T-cell (primary cell): ENCODE data around the gene HES4. TPM values are rescaled to one million over a fixed set of nuclear protein-coding genes. Genes with fewer than 3 reads are reported as not detected.

Source experiments
- ATAC-seq, 4 experiments: fragments of 200-7000 bp in 3 of 4; fragments of 150-1000 bp in 1 of 4; cut with Tn5 transposase; replicated peaks in 1 of 4; 1 replicate in 3 of 4; 2 replicates in 1 of 4; pipeline ENCODE4 v1.10.0; 2021; ENCODE audit warnings: moderate library complexity in 3 of 4, mild to moderate bottlenecking in 2 of 4, moderate number of reproducible peaks in 1 of 4
- CTCF ChIA-PET, 2 donors: fragments of 300-600 bp; sonication (Branson Sonifier 250); formaldehyde crosslinking; loops; one replicate each; lab custom pipeline; 2022; ENCODE audit warnings: antibody characterized with exemption in 2 of 2; lab: Charles Lee
- POLR2A ChIA-PET, 2 donors: fragments of 300-600 bp; sonication (Branson Sonifier 250); formaldehyde crosslinking; loops; one replicate each; lab custom pipeline; 2022; ENCODE audit warnings: antibody characterized with exemption in 2 of 2; lab: Charles Lee
- DNase-seq, 35 experiments: peaks; one replicate each; pipeline versions ENCODE4 v3.0.0 to v3.0.0-alpha.2; 2013 to 2023
- H3K27ac ChIP-seq: one replicate; pipeline ENCODE4 v1.5.1; 2013; ENCODE audit warnings: low read length
- H3K27me3 ChIP-seq, 2 experiments: replicated peaks in 1 of 2; 1 replicate in 1 of 2; 2 replicates in 1 of 2; pipeline versions ENCODE4 v1.6.1 to v1.7.0; 2013; ENCODE audit warnings: low read length in 1 of 2, mixed read lengths in 1 of 2; ENCODE audit not compliant: control insufficient read depth in 2 of 2, insufficient read depth in 2 of 2; ENCODE audit errors: extremely low read depth in 1 of 2
- H3K36me3 ChIP-seq, 2 donors: 1 replicate in 1 of 2; 2 replicates in 1 of 2; pipeline versions ENCODE4 v1.6.1 to v1.7.0; 2013; ENCODE audit warnings: low read length in 1 of 2; ENCODE audit not compliant: control insufficient read depth in 2 of 2, insufficient read depth in 1 of 2; ENCODE audit errors: extremely low read depth in 1 of 2
- H3K4me1 ChIP-seq, 2 experiments: 1 replicate in 1 of 2; 2 replicates in 1 of 2; pipeline versions ENCODE4 v1.6.1 to v1.7.0; 2013; ENCODE audit warnings: low read length in 2 of 2, mixed read lengths in 1 of 2; ENCODE audit not compliant: insufficient read depth in 2 of 2, control insufficient read depth in 1 of 2; ENCODE audit errors: extremely low read depth in 1 of 2
- H3K4me3 ChIP-seq, 2 donors: 1 replicate in 1 of 2; 2 replicates in 1 of 2; pipeline versions ENCODE4 v1.5.1 to v1.7.0; 2013; ENCODE audit warnings: mild to moderate bottlenecking in 2 of 2, low read length in 1 of 2, moderate library complexity in 1 of 2; ENCODE audit not compliant: control insufficient read depth in 1 of 2; ENCODE audit errors: extremely low read depth in 1 of 2
- H3K9me3 ChIP-seq: 2 replicates; pipeline ENCODE4 v1.7.0; 2013
- H3K27ac Mint-ChIP-seq, 2 donors: one replicate each; pipeline ENCODE4 v1.8.0; 2020 to 2021; ENCODE audit warnings: mild to moderate bottlenecking in 2 of 2, mixed read lengths in 2 of 2
- H3K27me3 Mint-ChIP-seq, 2 donors: one replicate each; pipeline ENCODE4 v1.8.0; 2021 to 2022; ENCODE audit warnings: mixed read lengths in 2 of 2
- H3K36me3 Mint-ChIP-seq: one replicate; pipeline ENCODE4 v1.8.0; 2021; ENCODE audit warnings: mixed read lengths
- H3K4me1 Mint-ChIP-seq, 3 donors: one replicate each; pipeline ENCODE4 v1.8.0; 2020 to 2022; ENCODE audit warnings: mixed read lengths in 3 of 3, mild to moderate bottlenecking in 1 of 3
- H3K4me3 Mint-ChIP-seq, 3 donors: one replicate each; pipeline ENCODE4 v1.8.0; 2020 to 2022; ENCODE audit warnings: mild to moderate bottlenecking in 3 of 3, mixed read lengths in 3 of 3, moderate library complexity in 3 of 3
- H3K9me3 Mint-ChIP-seq, 3 donors: one replicate each; pipeline ENCODE4 v1.8.0; 2020 to 2022; ENCODE audit warnings: mixed read lengths in 3 of 3
- WGBS: methylation state at CpG from one replicate; pipeline ENCODE4 v1.1.5; 2013; ENCODE audit warnings: missing lambda C conversion rate; ENCODE audit not compliant: insufficient coverage; 5-methylcytosine and 5-hydroxymethylcytosine counted together
- total RNA-seq, 35 experiments: library from RNA in 6 of 35; stranded (reverse) in 6 of 35; fragments of 120-200 nt in 1 of 35; gene quantifications; one replicate each; pipeline versions ENCODE4 v1.2.1 to v1.2.4 and lab custom pipeline; 2013 to 2026

Gene HES4
- total RNA-seq, 5 donors from 2014 or later (not counting 1 experiment from before 2014, with no cell fraction given) = 1.5 to 11.9 (median 2.6) TPM

DNA sequence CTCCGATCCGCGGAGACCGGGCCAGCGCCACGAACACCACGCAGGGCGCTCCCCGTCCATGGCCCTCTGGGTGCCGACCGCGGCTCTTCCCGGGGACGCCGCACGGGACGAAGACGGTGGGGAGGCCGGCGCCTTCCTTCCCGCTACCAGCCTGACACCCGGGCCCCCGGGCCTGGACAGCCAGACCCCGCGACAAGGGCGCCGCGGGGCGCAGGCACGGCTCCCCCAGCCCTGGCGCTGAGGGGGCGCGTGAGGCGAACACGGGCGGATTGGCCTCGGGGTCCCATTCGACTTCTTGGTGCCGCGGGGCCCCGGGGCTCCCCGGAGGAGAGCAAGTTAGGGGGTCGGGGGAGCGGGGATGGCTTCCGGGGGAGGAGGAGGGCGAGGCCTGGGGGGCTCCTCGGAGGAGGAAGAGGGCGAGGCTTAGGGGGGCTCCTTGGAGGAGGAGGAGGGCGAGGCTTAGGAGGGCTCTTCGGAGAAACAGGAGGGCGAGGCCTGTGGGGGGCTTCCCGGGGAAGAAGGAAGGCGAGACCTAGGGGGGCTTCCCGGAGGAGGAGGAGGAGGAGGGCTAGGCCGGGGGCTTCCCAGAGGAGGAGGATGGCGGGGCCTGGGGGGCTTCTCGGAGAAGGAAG, 40.0 kb downstream of the HES4 start:
- CTCF ChIA-PET = no interaction called here
- peak overlapping the region; percentile 87 to 90 (median 87) for H3K4me3 Mint-ChIP-seq

DNA sequence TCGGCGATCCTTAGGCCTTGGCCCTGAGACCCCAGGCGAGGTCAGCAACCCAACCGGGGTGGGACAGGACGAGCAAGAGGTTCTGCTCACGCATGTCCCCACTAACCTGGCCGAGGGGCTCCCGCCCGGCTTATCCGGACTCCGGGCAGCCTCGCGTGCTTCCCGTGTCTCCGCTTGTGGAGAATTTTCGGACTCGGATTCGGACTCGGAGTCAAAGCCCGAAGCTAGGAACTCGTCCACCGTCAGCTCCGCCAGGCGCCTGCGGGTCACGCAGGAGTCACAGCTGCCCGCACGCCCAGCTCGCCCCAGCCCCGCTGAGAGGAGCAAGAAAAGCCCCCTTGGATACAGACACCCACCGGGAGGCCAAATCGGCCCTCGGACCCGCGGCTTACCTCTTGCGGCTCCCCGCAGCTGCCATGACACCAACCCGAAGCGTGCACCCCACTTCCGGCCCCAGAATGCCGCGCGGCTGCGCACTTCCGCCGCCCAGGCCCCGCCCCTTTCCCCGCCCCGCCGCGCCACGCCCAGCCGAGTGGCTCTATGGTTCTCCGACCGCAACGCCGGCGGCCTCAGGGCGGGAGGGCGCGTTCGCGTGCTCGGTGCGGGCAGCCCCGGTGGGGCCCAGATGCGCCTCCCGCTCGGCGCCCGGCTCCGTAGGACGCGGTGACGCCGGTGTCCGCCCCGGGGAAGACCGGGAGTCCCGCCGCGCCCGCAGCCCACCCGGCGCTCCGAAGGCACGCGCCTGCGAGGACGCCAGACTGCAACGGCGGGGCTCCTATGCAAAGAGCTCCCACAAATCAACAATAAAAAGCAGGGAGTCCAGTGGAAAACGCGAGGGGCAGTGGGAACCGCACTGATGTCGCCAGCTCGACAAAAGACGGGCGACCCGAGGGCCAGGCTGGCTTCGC, 40.8 kb downstream of the HES4 start, which contains the start of gene NOC2L:
TSS of gene NOC2L (minus strand) at position 434 of the 908 bp plus-strand sequence. CDS start at position 418, 16 bp downstream.
- H3K36me3 Mint-ChIP-seq = peaks cover 18% of the 10 kb centered on the region
- CTCF ChIA-PET = no interaction called here

More for the DNA sequence above, 40.0 kb downstream of the HES4 start:
- Histone ChIP-seq H3K4me1 (peaks cover 7 to 40% of the 10 kb centered on the region in 2 experiments), H3K36me3 (peaks cover 0 to 25% of the 10 kb centered on the region in 2 donors), H3K9me3 (no peaks in the 10 kb centered on the region), H3K27me3 (no peaks in the 10 kb centered on the region), H3K27ac (no peak overlapping the region), H3K4me3 (peak overlapping the region; percentile 57 to 65)
- POLR2A ChIA-PET = interaction anchor here in 1 of 2 donors (0.6 kb wide), 1 partner anchor 182 kb away, joined by 5 read pairs; no protein-coding TSS in a partner anchor
- H3K4me1 Mint-ChIP-seq = peaks cover 17 to 30% (median 24%) of the 10 kb centered on the region in 3 donors
- DNase-seq (no peak), ATAC-seq (peak; percentile 22 to 31 (median 28))
- 23% methylated on average over 51 of the region's 57 CpGs for WGBS
- no peaks in the 10 kb centered on the region for H3K9me3 Mint-ChIP-seq
- peaks cover 11% of the 10 kb centered on the region for H3K36me3 Mint-ChIP-seq
- H3K27me3 Mint-ChIP-seq = no peaks in the 10 kb centered on the region
- H3K27ac Mint-ChIP-seq = no peak overlapping the region

GRCh38 chr1:956636-957035, 43.3 kb downstream of the HES4 start:
- peaks cover 16 to 25% (median 24%) of the 10 kb centered on the region in 3 donors for H3K4me1 Mint-ChIP-seq
- H3K4me3 Mint-ChIP-seq = no peak overlapping the region
- no peak for DNase-seq
- H3K4me3 ChIP-seq = no peak overlapping the region
- WGBS = 97% methylated on average over 9 of the region's 11 CpGs
- no peaks in the 10 kb centered on the region for H3K27me3 Mint-ChIP-seq
- H3K9me3 Mint-ChIP-seq = no peaks in the 10 kb centered on the region
- H3K27ac ChIP-seq = no peak overlapping the region
- no peak for ATAC-seq
- peaks cover 12 to 52% of the 10 kb centered on the region in 2 donors for H3K36me3 ChIP-seq
- H3K4me1 ChIP-seq = peaks cover 7 to 38% of the 10 kb centered on the region in 2 experiments
- POLR2A ChIA-PET = no interaction called here
- H3K36me3 Mint-ChIP-seq = peaks cover 25% of the 10 kb centered on the region
- CTCF ChIA-PET = no interaction called here
- H3K27ac Mint-ChIP-seq = no peak overlapping the region
- no peaks in the 10 kb centered on the region for H3K27me3 ChIP-seq
- H3K9me3 ChIP-seq = no peaks in the 10 kb centered on the region

More for the DNA sequence above, 40.8 kb downstream of the HES4 start, which contains the start of gene NOC2L:
- Mint-ChIP-seq H3K9me3 (no peaks in the 10 kb centered on the region), H3K27me3 (no peaks in the 10 kb centered on the region), H3K4me1 (peaks cover 17 to 30% (median 24%) of the 10 kb centered on the region in 3 donors), H3K27ac (peak within 1 kb of the TSS; percentile 75 to 79), H3K4me3 (peak within 1 kb of the TSS; percentile 87 to 90 (median 87))
- no peaks in the 10 kb centered on the region for H3K27me3 ChIP-seq
- peak within 1 kb of the TSS; percentile 49 for H3K27ac ChIP-seq
- no peaks in the 10 kb centered on the region for H3K9me3 ChIP-seq
- ATAC-seq (peak; percentile 85 to 87 (median 86)), DNase-seq (peak; percentile 86 to 99 (median 94))
- peaks cover 7 to 40% of the 10 kb centered on the region in 2 experiments for H3K4me1 ChIP-seq
- POLR2A ChIA-PET = interaction anchor here in 1 of 2 donors (0.6 kb wide), 2 partner anchors 128 to 181 kb away, joined by 3 to 5 read pairs; no protein-coding TSS in a partner anchor
- H3K36me3 ChIP-seq = peaks cover 0 to 32% of the 10 kb centered on the region in 2 donors
- WGBS = 5% methylated on average over 101 of the region's 101 CpGs
- H3K4me3 ChIP-seq = peak within 1 kb of the TSS; percentile 99

GRCh38 chr1:955474-955873, 44.4 kb downstream of the HES4 start:
- CTCF ChIA-PET = no interaction called here
- WGBS = 78% methylated on average over 2 of the region's 6 CpGs

DNA sequence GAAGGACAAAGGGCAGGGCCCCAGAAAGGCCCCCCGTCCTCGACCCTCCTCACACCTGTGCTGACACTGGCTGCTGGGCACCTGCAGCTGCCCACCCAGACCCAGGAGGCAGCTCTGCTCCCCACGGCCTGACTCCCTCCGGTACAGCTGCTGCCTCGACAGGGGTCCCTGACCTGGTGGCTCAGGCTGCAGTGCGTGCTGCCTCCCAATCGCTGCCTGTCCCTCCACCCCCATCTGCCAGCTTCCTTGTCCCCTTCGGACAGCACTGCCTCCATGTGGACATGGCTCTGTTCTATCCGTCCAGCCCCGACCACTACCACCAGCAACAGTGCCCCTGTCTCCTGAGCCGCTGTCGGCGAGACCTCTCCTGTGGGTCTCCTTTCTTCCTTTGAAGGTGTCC, 45.0 kb downstream of the HES4 start:
- Mint-ChIP-seq H3K36me3 (peaks cover 39% of the 10 kb centered on the region), H3K4me3 (no peak overlapping the region), H3K27me3 (no peaks in the 10 kb centered on the region), H3K27ac (no peak overlapping the region), H3K4me1 (peaks cover 12 to 24% (median 24%) of the 10 kb centered on the region in 3 donors), H3K9me3 (no peaks in the 10 kb centered on the region)
- H3K27me3 ChIP-seq = no peaks in the 10 kb centered on the region
- CTCF ChIA-PET = no interaction called here
- WGBS = 95% methylated on average over 13 of the region's 13 CpGs
- peaks cover 22 to 67% of the 10 kb centered on the region in 2 donors for H3K36me3 ChIP-seq
- no peak overlapping the region for H3K27ac ChIP-seq
- peaks cover 7 to 29% of the 10 kb centered on the region in 2 experiments for H3K4me1 ChIP-seq
- POLR2A ChIA-PET = no interaction called here
- DNase-seq = no peak
- no peak overlapping the region for H3K4me3 ChIP-seq
- no peak for ATAC-seq
- no peaks in the 10 kb centered on the region for H3K9me3 ChIP-seq

More at GRCh38 chr1:955474-955873, 44.4 kb downstream of the HES4 start:
- H3K27me3 Mint-ChIP-seq = no peaks in the 10 kb centered on the region
- ATAC-seq (no peak), DNase-seq (no peak)
- Histone ChIP-seq H3K4me1 (peaks cover 7 to 33% of the 10 kb centered on the region in 2 experiments), H3K9me3 (no peaks in the 10 kb centered on the region), H3K27me3 (no peaks in the 10 kb centered on the region), H3K4me3 (no peak overlapping the region), H3K27ac (no peak overlapping the region), H3K36me3 (peaks cover 22 to 63% of the 10 kb centered on the region in 2 donors)
- H3K9me3 Mint-ChIP-seq = no peaks in the 10 kb centered on the region
- peaks cover 12 to 24% (median 24%) of the 10 kb centered on the region in 3 donors for H3K4me1 Mint-ChIP-seq
- no peak overlapping the region for H3K4me3 Mint-ChIP-seq
- POLR2A ChIA-PET = no interaction called here
- no peak overlapping the region for H3K27ac Mint-ChIP-seq
- H3K36me3 Mint-ChIP-seq = peaks cover 34% of the 10 kb centered on the region
